Myocyte (in vitro differentiated cells): Measurements from ENCODE around the gene GAREM1. TPM values are rescaled to one million over a fixed set of nuclear protein-coding genes. Genes with fewer than 3 reads are reported as not detected.
"Not testable (repeated sequence)": the region's sequence is repeated elsewhere in the genome, so short reads cannot be mapped to it uniquely, and the experiment has no call there.

Source experiments
- DNase-seq: peaks from one replicate; pipeline ENCODE4 v3.0.0-alpha.2; 2012; ENCODE audit warnings: low read depth
- polyA plus RNA-seq: library from polyadenylated mRNA; unstranded; fragments of >200 nt; gene quantifications from one replicate; pipeline ENCODE4 v1.2.1, GENCODE V29; 2012; ENCODE audit warnings: missing spikeins
- total RNA-seq: library from RNA; depleted of rRNA; stranded (reverse); fragments of >200 nt; gene quantifications from 2 replicates; pipeline ENCODE4 v1.2.3, GENCODE V29; 2014

The GAREM1 gene
- total RNA-seq: 7.2 and 7.7 TPM in 2 replicates
- 4.0 TPM for polyA plus RNA-seq

GRCh38 chr18:32470714-32471633 lies at the start of gene GAREM1:
GAREM1 (minus strand) TSS chr18:32470882; CDS start chr18:32470428, 454 bp downstream.
- peak; percentile 98 for DNase-seq

GRCh38 chr18:32511147-32511546 lies 40.5 kb upstream of the GAREM1 start:
- DNase-seq: no peak

GRCh38 chr18:32509111-32509510 lies 38.4 kb upstream of the GAREM1 start:
- DNase-seq: no peak

GRCh38 chr18:32507093-32507492 lies 36.4 kb upstream of the GAREM1 start:
- no peak for DNase-seq

GRCh38 chr18:32502014-32502413 lies 31.3 kb upstream of the GAREM1 start:
- DNase-seq: no peak

- not testable (repeated sequence) for DNase-seq
Measured at GRCh38 chr18:32501242-32501641, 30.6 kb upstream of the GAREM1 start.

GRCh38 chr18:32483002-32483401 lies 12.3 kb upstream of the GAREM1 start:
- DNase-seq: no peak

- DNase-seq: no peak
Measured at GRCh38 chr18:32482117-32482516, 11.4 kb upstream of the GAREM1 start.

- no peak for DNase-seq
Measured at GRCh38 chr18:32480581-32480980, 9.9 kb upstream of the GAREM1 start.

GRCh38 chr18:32478807-32479206 lies 8.1 kb upstream of the GAREM1 start:
- no peak for DNase-seq

GRCh38 chr18:32478317-32478716 lies 7.6 kb upstream of the GAREM1 start:
- DNase-seq: no peak

GRCh38 chr18:32476106-32476505 lies 5.4 kb upstream of the GAREM1 start:
- no peak for DNase-seq

GRCh38 chr18:32475069-32475468 lies 4.4 kb upstream of the GAREM1 start:
- DNase-seq: not testable (repeated sequence)

- no peak for DNase-seq
Measured at GRCh38 chr18:32473325-32473724, 2.6 kb upstream of the GAREM1 start.

GRCh38 chr18:32472841-32473240 lies 2.2 kb upstream of the GAREM1 start:
- no peak for DNase-seq

- DNase-seq: no peak
Measured at GRCh38 chr18:32470460-32470713, 295 bp downstream of the GAREM1 start.

- peak; percentile 56 for DNase-seq
Measured at GRCh38 chr18:32469691-32470459, 807 bp downstream of the GAREM1 start.

GRCh38 chr18:32469190-32469651 lies 1.5 kb downstream of the GAREM1 start:
- peak; percentile 49 for DNase-seq

- no peak for DNase-seq
Measured at GRCh38 chr18:32468147-32468845, 2.4 kb downstream of the GAREM1 start.

GRCh38 chr18:32461709-32462272 lies 8.9 kb downstream of the GAREM1 start:
- no peak for DNase-seq

- DNase-seq: peak; percentile 18
Measured at GRCh38 chr18:32460171-32460731, 10.4 kb downstream of the GAREM1 start.
